OCI-LY1 (cell line): ENCODE data around the gene PCF11.

ENCODE experiments used
- EZH2 ChIP-seq: fragments of 200-600 bp; sonication (generic), shearing (Covaris generic); IDR thresholded peaks from 2 replicates; pipeline ENCODE4 v1.8.0; 2017; ENCODE audit warnings: borderline replicate concordance, mixed run types, mild to moderate bottlenecking, antibody characterized with exemption, low read length, moderate library complexity, mixed read lengths
- TF ChIP-seq, protein P1 (sequence below): fragments of 200-600 bp; sonication (generic), shearing (Covaris generic); IDR thresholded peaks from 2 replicates; pipeline ENCODE4 v1.5.1; 2017; ENCODE audit warnings: mild to moderate bottlenecking, antibody characterized with exemption, low read length, moderate library complexity, mixed read lengths

GRCh38 chr11:83166193-83166866 is 9.4 kb downstream of the PCF11 start:
- TF ChIP-seq, protein P1, sequence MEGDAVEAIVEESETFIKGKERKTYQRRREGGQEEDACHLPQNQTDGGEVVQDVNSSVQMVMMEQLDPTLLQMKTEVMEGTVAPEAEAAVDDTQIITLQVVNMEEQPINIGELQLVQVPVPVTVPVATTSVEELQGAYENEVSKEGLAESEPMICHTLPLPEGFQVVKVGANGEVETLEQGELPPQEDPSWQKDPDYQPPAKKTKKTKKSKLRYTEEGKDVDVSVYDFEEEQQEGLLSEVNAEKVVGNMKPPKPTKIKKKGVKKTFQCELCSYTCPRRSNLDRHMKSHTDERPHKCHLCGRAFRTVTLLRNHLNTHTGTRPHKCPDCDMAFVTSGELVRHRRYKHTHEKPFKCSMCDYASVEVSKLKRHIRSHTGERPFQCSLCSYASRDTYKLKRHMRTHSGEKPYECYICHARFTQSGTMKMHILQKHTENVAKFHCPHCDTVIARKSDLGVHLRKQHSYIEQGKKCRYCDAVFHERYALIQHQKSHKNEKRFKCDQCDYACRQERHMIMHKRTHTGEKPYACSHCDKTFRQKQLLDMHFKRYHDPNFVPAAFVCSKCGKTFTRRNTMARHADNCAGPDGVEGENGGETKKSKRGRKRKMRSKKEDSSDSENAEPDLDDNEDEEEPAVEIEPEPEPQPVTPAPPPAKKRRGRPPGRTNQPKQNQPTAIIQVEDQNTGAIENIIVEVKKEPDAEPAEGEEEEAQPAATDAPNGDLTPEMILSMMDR = no peak
- TF ChIP-seq EZH2 = no peak
